HG02840 (cell line): ENCODE data around the gene SPATA46.

Experiments used
- ATAC-seq: cut with Tn5 transposase; IDR thresholded peaks from one replicate; pipeline ENCODE4 v1.9.1; 2021; ENCODE audit warnings: mild to moderate bottlenecking, moderate library complexity, moderate number of reproducible peaks; ENCODE audit not compliant: unreplicated experiment, low FRiP score

Gene SPATA46

GRCh38 chr1:162375463-162375862, 1.2 kb downstream of the SPATA46 start:
- no peak for ATAC-seq

GRCh38 chr1:162374406-162374805, 2.2 kb downstream of the SPATA46 start:
- ATAC-seq: no peak

GRCh38 chr1:162373541-162374260, 3.0 kb downstream of the SPATA46 start:
- no peak for ATAC-seq

- ATAC-seq: no peak
Observed at GRCh38 chr1:162373072-162373427, 3.6 kb downstream of the SPATA46 start.

GRCh38 chr1:162372159-162373071, 4.2 kb downstream of the SPATA46 start:
- no peak for ATAC-seq

- ATAC-seq: no peak
Observed at GRCh38 chr1:162371611-162372010, 5.0 kb downstream of the SPATA46 start.

GRCh38 chr1:162370721-162371120, 5.9 kb downstream of the SPATA46 start:
- no peak for ATAC-seq

GRCh38 chr1:162370161-162370560, 6.5 kb downstream of the SPATA46 start:
- ATAC-seq: no peak

- no peak for ATAC-seq
Observed at GRCh38 chr1:162369571-162369970, 7.1 kb downstream of the SPATA46 start.

- no peak for ATAC-seq
Observed at GRCh38 chr1:162368451-162368850, 8.2 kb downstream of the SPATA46 start.

- no peak for ATAC-seq
Observed at GRCh38 chr1:162367772-162368171, 8.9 kb downstream of the SPATA46 start.

GRCh38 chr1:162367073-162367472, 9.6 kb downstream of the SPATA46 start:
- no peak for ATAC-seq

- ATAC-seq: no peak
Observed at GRCh38 chr1:162366671-162367070, 10.0 kb downstream of the SPATA46 start.

GRCh38 chr1:162366149-162366548, 10.5 kb downstream of the SPATA46 start:
- ATAC-seq: no peak

- no peak for ATAC-seq
Observed at GRCh38 chr1:162365284-162366020, 11.2 kb downstream of the SPATA46 start.

- ATAC-seq: no peak
Observed at GRCh38 chr1:162364498-162364897, 12.2 kb downstream of the SPATA46 start.

GRCh38 chr1:162363823-162364222, 12.8 kb downstream of the SPATA46 start:
- ATAC-seq: no peak

- peak; percentile 18 for ATAC-seq
Observed at GRCh38 chr1:162361349-162361748, 15.3 kb downstream of the SPATA46 start.

GRCh38 chr1:162360874-162361260, 15.8 kb downstream of the SPATA46 start:
- no peak for ATAC-seq

GRCh38 chr1:162360237-162360873, 16.3 kb downstream of the SPATA46 start:
- ATAC-seq: no peak
